Natural killer cell (primary cell): ENCODE measurements around the gene PRAMEF5. TPM values are rescaled to one million over a fixed set of nuclear protein-coding genes. Genes with fewer than 3 reads are reported as not detected.
"Not testable (repeated sequence)": the region's sequence is repeated elsewhere in the genome, so short reads cannot be mapped to it uniquely, and the experiment has no call there.

Experiments used
- ATAC-seq, 3 donors: fragments of 150-1000 bp in 2 of 3; fragments of 200-7000 bp in 1 of 3; cut with Tn5 transposase; 1 replicate in 1 of 3; 2 replicates in 2 of 3; pipeline ENCODE4 v1.10.0; 2021; ENCODE audit warnings: mild to moderate bottlenecking in 2 of 3, moderate library complexity in 2 of 3
- DNase-seq, 2 donors: peaks; one replicate each; pipeline versions ENCODE4 v3.0.0 to v3.0.0-alpha.2; 2013 to 2021; ENCODE audit warnings: mixed read lengths in 1 of 2
- H3K27ac ChIP-seq: one replicate; pipeline ENCODE4 v1.5.1; 2013; ENCODE audit warnings: mild to moderate bottlenecking, low read length
- H3K27me3 ChIP-seq: one replicate; pipeline ENCODE4 v1.6.1; 2013; ENCODE audit warnings: low read length; ENCODE audit not compliant: control insufficient read depth, insufficient read depth
- H3K36me3 ChIP-seq: one replicate; pipeline ENCODE4 v1.6.1; 2013; ENCODE audit warnings: low read length; ENCODE audit not compliant: control insufficient read depth, insufficient read depth
- H3K4me1 ChIP-seq: one replicate; pipeline ENCODE4 v1.6.1; 2013; ENCODE audit warnings: low read length; ENCODE audit not compliant: control insufficient read depth, insufficient read depth
- H3K4me3 ChIP-seq: one replicate; pipeline ENCODE4 v1.5.1; 2013; ENCODE audit warnings: low read length
- H3K9me3 ChIP-seq: one replicate; pipeline ENCODE4 v1.6.1; 2013; ENCODE audit warnings: low read length; ENCODE audit not compliant: control insufficient read depth, insufficient read depth
- H3K27ac Mint-ChIP-seq, 2 donors: one replicate each; pipeline ENCODE4 v1.8.0; 2022; ENCODE audit warnings: mild to moderate bottlenecking in 2 of 2, mixed read lengths in 2 of 2, moderate library complexity in 1 of 2
- H3K27me3 Mint-ChIP-seq, 2 donors: one replicate each; pipeline ENCODE4 v1.8.0; 2022; ENCODE audit warnings: low read depth in 2 of 2, mixed read lengths in 2 of 2
- H3K36me3 Mint-ChIP-seq: one replicate; pipeline ENCODE4 v1.8.0; 2022; ENCODE audit warnings: mixed read lengths
- H3K4me1 Mint-ChIP-seq, 2 donors: one replicate each; pipeline ENCODE4 v1.8.0; 2022; ENCODE audit warnings: mixed read lengths in 2 of 2
- H3K4me3 Mint-ChIP-seq: one replicate; pipeline ENCODE4 v1.8.0; 2022; ENCODE audit warnings: mild to moderate bottlenecking, moderate library complexity, mixed read lengths
- H3K9me3 Mint-ChIP-seq, 2 donors: one replicate each; pipeline ENCODE4 v1.8.0; 2022; ENCODE audit warnings: mixed read lengths in 2 of 2
- WGBS: methylation state at CpG from one replicate; pipeline ENCODE4 v1.1.7; 2013; ENCODE audit warnings: missing lambda C conversion rate; ENCODE audit not compliant: insufficient coverage; 5-methylcytosine and 5-hydroxymethylcytosine counted together
- intact Hi-C: fragments of 100-400 bp; cut with micrococcal nuclease; formaldehyde crosslinking; loops from one replicate; pipeline ENCODE4 v1.14.2; 2022
- total RNA-seq, 4 donors: library from RNA; stranded (reverse); fragments of 120-200 nt in 1 of 4; gene quantifications; one replicate each; pipeline versions ENCODE4 v1.2.3 to v1.2.4, GENCODE V29; 2013 to 2022

Gene PRAMEF5
- total RNA-seq, 3 donors from 2014 or later (not counting 1 experiment from before 2014, with no cell fraction given), result not detected

DNA sequence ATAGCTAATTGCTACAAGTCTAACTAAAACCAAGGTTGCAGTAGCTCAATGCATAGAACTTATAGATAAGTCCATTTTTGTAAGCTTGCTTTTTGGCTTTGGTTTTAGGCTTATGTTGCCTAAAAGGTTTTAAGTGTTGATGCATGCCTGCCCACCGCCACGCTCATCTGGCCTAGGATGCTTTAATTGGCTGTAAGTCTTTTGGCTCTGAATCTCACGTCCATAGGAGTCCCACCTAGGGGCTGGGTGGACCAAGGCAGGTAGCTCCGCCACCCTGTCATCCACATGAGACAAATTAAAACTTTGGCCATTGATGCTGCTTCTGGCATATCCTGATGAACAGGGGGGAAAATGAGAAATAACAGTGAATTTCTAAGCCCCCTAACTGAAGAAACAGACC, 16.4 kb upstream of the PRAMEF5 start:
- intact Hi-C loops, H3K9me3 ChIP-seq, H3K27ac ChIP-seq, H3K4me1 ChIP-seq, DNase-seq, H3K36me3 ChIP-seq, H3K9me3 Mint-ChIP-seq, H3K36me3 Mint-ChIP-seq, ATAC-seq, H3K4me3 Mint-ChIP-seq, H3K27ac Mint-ChIP-seq, H3K4me3 ChIP-seq, H3K27me3 ChIP-seq, H3K4me1 Mint-ChIP-seq: not testable (repeated sequence)
- 88% methylated on average over 4 of the region's 4 CpGs for WGBS
- H3K27me3 Mint-ChIP-seq, result peaks cover 0 to 24% of the 10 kb centered on the region in 2 donors

DNA sequence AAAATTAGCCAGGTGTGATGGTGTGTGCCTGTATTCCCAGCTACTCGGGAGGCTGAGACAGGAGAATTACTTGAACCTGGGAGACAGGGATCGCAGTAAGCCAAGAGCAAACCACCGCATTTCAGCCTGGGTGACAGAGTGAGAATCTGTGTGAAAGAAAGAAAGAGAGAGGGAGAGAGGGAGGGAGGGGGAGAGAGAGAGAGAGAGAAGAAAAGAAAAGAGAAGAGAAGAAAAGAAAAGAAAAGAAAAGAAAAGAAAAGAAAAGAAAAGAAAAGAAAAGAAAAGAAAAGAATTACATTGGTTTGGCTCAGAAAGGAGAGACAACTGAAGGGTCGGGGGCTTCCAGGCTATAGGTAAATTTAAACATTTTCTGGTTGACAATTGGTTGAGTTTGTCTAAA, 14.4 kb upstream of the PRAMEF5 start:
- H3K27me3 Mint-ChIP-seq, result peaks cover 3 to 30% of the 10 kb centered on the region in 2 donors
- H3K27me3 ChIP-seq, H3K4me3 ChIP-seq, H3K4me3 Mint-ChIP-seq, intact Hi-C loops, H3K4me1 Mint-ChIP-seq, ATAC-seq, DNase-seq, H3K4me1 ChIP-seq, H3K27ac ChIP-seq, H3K36me3 ChIP-seq, H3K27ac Mint-ChIP-seq, H3K9me3 Mint-ChIP-seq, H3K36me3 Mint-ChIP-seq, H3K9me3 ChIP-seq: not testable (repeated sequence)
- 91% methylated on average over 4 of the region's 4 CpGs for WGBS

DNA sequence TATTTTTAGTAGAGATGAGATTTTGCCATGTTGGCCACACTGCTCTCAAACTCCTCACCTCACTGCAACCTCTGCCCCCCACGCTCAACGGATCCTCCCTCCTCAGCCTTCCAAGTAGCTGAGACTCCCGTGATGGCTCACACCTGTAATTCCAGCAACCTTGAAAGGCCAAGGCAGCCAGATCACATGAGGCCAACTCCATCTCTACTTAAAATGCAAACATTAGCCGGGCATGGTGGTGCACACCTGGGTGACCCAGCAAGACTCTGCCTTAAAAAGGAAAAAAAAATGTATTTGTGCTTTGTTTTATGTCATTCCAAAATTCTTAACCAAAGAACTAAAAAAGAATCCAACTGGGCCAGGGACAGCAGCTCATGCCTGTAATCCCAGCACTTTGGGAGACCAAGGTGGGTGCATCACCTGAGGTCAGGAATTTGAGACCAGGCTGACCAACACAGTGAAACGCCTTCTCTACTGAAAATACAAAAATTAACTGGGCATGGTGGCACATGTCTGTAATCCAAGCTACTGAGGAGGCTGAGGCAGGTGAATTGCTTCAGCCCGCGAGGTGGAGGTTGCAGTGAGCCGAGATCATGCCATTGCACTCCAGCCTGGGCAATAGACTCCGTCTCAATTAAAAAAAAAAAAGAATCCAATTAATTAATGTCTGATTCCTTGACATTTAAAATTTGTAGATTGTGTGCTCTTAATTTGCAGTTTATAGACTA, 10.3 kb upstream of the PRAMEF5 start:
- H3K27me3 Mint-ChIP-seq, result peaks cover 3 to 20% of the 10 kb centered on the region in 2 donors
- H3K27ac ChIP-seq, H3K4me1 ChIP-seq, intact Hi-C loops, H3K9me3 Mint-ChIP-seq, H3K4me3 Mint-ChIP-seq, H3K4me1 Mint-ChIP-seq, H3K27ac Mint-ChIP-seq, H3K36me3 Mint-ChIP-seq, H3K27me3 ChIP-seq, DNase-seq, H3K4me3 ChIP-seq, H3K9me3 ChIP-seq, ATAC-seq, H3K36me3 ChIP-seq: not testable (repeated sequence)
- WGBS, result 88% methylated on average over 9 of the region's 9 CpGs

DNA sequence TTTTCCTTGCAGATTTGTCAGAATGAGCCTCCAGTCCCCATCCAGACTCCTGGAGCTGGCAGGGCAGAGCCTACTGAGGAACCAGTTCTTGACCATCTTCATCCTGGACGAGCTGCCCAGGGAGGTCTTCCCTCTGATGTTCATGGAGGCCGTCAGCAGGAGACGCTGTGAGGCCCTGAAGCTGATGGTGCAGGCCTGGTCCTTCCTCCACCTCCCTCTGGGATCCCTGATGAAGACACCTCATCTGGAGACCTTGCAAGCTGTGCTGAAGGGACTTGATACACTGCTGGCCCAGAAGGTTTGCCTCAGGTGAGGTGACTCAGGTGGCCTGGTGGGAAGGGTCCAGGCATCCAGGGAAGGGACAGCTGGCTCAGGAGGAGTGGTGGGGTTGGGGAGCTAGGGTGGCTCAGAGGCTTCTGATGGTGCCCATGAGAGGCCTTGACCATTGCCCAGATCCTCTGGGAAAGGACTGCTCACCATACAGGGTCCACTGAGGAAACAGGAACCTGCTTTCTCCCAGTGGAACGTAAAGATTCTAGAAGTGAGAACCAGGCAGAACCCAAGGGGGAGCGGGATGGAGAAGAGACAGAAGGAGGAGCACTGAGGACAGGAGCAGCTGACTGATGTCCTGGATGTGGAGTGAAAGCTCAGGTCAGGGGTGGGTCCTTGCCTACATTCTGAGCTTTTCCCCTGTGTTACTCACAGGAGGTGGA, 8.0 kb upstream of the PRAMEF5 start:
- DNase-seq, H3K27ac ChIP-seq, H3K4me3 ChIP-seq, H3K4me1 Mint-ChIP-seq, H3K9me3 Mint-ChIP-seq, H3K4me3 Mint-ChIP-seq, intact Hi-C loops, H3K4me1 ChIP-seq, H3K27ac Mint-ChIP-seq, H3K36me3 ChIP-seq, ATAC-seq, H3K9me3 ChIP-seq, H3K36me3 Mint-ChIP-seq, H3K27me3 ChIP-seq: not testable (repeated sequence)
- 81% methylated on average over 5 of the region's 5 CpGs for WGBS
- H3K27me3 Mint-ChIP-seq, result peaks cover 3 to 12% of the 10 kb centered on the region in 2 donors

DNA sequence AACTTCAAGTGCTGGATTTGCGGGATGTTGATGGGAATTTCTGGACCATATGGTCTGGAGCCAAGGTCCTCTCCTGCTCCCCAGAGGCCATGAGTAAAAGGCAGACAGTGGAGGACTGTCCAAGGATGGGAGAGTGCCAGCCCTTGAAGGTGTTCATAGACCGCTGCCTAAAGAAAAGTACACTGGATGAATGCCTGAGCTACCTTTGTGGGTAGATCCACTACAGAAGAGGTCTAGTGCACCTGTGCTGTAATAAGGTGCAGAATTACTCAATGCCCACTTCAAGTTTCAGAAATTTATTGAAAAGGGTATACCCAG, 7.5 kb upstream of the PRAMEF5 start:
- H3K9me3 Mint-ChIP-seq, H3K27me3 ChIP-seq, DNase-seq, H3K27ac Mint-ChIP-seq, H3K4me3 ChIP-seq, H3K27me3 Mint-ChIP-seq, H3K9me3 ChIP-seq, H3K4me1 ChIP-seq, H3K36me3 Mint-ChIP-seq, H3K36me3 ChIP-seq, intact Hi-C loops, ATAC-seq, H3K4me3 Mint-ChIP-seq, H3K4me1 Mint-ChIP-seq, H3K27ac ChIP-seq: not testable (repeated sequence)
- 93% methylated on average over 2 of the region's 2 CpGs for WGBS

DNA sequence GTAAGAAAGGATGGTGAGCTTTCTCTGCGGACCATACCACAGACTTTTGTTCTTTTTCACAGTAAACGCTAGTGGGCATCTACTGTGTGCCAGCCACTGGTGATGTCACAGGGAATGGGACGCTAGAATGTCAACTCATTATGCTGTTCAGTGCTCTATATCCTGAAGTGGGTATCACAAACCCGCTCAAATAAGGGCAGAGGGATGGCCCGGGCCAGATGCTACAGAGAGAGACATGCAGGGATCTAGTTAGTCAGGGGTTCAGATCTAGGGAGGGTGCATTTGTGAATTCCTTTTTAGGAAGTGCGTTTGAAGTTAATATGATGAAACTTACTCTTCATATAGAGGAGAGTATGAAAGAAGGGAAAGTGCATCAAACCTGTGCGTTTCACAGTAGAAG, 6.9 kb upstream of the PRAMEF5 start:
- H3K36me3 ChIP-seq, H3K4me3 ChIP-seq, H3K27ac Mint-ChIP-seq, H3K27me3 Mint-ChIP-seq, H3K36me3 Mint-ChIP-seq, H3K9me3 ChIP-seq, H3K27me3 ChIP-seq, H3K4me3 Mint-ChIP-seq, H3K27ac ChIP-seq, H3K4me1 Mint-ChIP-seq, H3K4me1 ChIP-seq, DNase-seq, intact Hi-C loops, H3K9me3 Mint-ChIP-seq: not testable (repeated sequence)
- ATAC-seq, result peak in 1 of 3 donors; percentile 40
- WGBS, result 81% methylated on average over 5 of the region's 7 CpGs

DNA sequence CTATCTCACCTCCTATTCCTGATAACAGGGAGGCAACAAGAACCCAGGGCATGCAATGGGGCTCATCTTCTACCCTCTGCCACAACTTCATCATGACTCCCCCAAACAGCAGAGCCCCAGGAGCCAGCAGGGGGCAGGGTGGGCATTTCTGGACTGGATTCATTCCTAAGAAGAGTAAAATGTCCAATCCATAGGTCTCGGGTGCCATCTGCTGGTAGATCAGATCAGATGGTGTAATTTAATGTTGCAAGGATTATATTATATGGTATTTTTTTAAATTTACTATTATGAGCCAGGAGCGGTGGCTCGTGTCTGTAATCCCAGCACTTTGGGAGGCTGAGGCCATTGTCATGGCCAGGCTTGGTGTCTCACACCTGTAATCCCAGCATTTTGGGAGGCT, 11.1 kb downstream of the PRAMEF5 start:
- H3K4me1 Mint-ChIP-seq, H3K36me3 Mint-ChIP-seq, H3K4me3 Mint-ChIP-seq, intact Hi-C loops, H3K9me3 Mint-ChIP-seq, H3K27ac ChIP-seq, H3K27ac Mint-ChIP-seq, H3K27me3 Mint-ChIP-seq, H3K4me3 ChIP-seq, H3K36me3 ChIP-seq, ATAC-seq, H3K9me3 ChIP-seq, DNase-seq, H3K4me1 ChIP-seq, H3K27me3 ChIP-seq: not testable (repeated sequence)
- WGBS, result no CpG with 5 or more reads among the region's 3 CpGs

DNA sequence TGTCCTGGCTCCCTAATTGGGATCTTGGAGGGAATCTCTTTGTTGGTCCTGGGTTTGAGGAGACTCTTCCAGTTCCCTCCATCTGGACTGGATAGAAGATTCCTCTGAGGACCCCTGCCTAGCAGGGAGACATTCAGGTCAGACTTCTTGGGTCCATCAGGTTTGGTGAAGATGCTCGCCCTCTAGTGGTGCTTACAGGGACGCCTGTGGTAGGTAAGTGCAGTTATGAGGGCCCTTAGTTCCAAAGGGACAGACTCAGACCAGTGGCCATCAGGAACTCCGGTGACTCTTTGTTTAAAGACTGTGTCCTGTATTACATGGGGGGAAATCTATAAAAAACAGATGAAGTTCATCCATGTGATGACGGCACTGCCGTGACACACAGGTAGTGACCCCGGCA, 23.0 kb downstream of the PRAMEF5 start:
- H3K36me3 ChIP-seq, H3K9me3 ChIP-seq, ATAC-seq, H3K4me1 Mint-ChIP-seq, intact Hi-C loops, H3K4me3 Mint-ChIP-seq, H3K4me3 ChIP-seq, DNase-seq, H3K27ac Mint-ChIP-seq, H3K9me3 Mint-ChIP-seq, H3K27ac ChIP-seq, H3K4me1 ChIP-seq, H3K27me3 ChIP-seq, H3K27me3 Mint-ChIP-seq, H3K36me3 Mint-ChIP-seq: not testable (repeated sequence)
- WGBS, result 27% methylated on average over 3 of the region's 6 CpGs
